Neural cell (in vitro differentiated cells): ENCODE data around the gene MSI2. TPM values are rescaled to one million over a fixed set of nuclear protein-coding genes. Genes with fewer than 3 reads are reported as not detected.

Experiments
- H2AFZ ChIP-seq: fragments of 200-600, 300-800 bp; sonication (generic), shearing (Covaris generic); 2 replicates; pipeline ENCODE4 v1.6.0; 2014; ENCODE audit warnings: low read depth, mild to moderate bottlenecking, antibody characterized with exemption, low read length, moderate library complexity
- H3F3A ChIP-seq: fragments of 200-600 bp; shearing (Covaris generic); 2 replicates; pipeline ENCODE4 v1.6.1; 2016; ENCODE audit warnings: mild to moderate bottlenecking, moderate library complexity, mixed read lengths, antibody characterized with exemption, low read length; ENCODE audit not compliant: insufficient read depth, poor library complexity, severe bottlenecking
- H3K27ac ChIP-seq: fragments of 200-600, 300-800 bp; sonication (generic), shearing (Covaris generic); 2 replicates; pipeline ENCODE4 v1.5.1; 2014; ENCODE audit warnings: mild to moderate bottlenecking, low read length, moderate library complexity
- H3K27me3 ChIP-seq: fragments of 300-800, 200-600 bp; sonication (generic), shearing (Covaris generic); 2 replicates; pipeline ENCODE4 v1.6.0; 2014; ENCODE audit warnings: mild to moderate bottlenecking, low read depth, low read length, moderate library complexity; ENCODE audit not compliant: insufficient read depth
- H3K36me3 ChIP-seq: fragments of 300-800, 200-600 bp; sonication (generic), shearing (Covaris generic); 2 replicates; pipeline ENCODE4 v1.5.1; 2014; ENCODE audit warnings: mild to moderate bottlenecking, antibody characterized with exemption, low read length, moderate library complexity; ENCODE audit not compliant: insufficient read depth
- H3K4me2 ChIP-seq: fragments of 300-800, 200-600 bp; sonication (generic), shearing (Covaris generic); 2 replicates; pipeline ENCODE4 v1.6.0; 2014; ENCODE audit warnings: mild to moderate bottlenecking, low read length
- H3K4me3 ChIP-seq: fragments of 300-800, 200-600 bp; sonication (generic), shearing (Covaris generic); 2 replicates; pipeline ENCODE4 v1.5.1; 2014; ENCODE audit warnings: mild to moderate bottlenecking, low read length, moderate library complexity
- H3K79me2 ChIP-seq: fragments of 200-600 bp; shearing (Covaris generic); replicated peaks from 2 replicates; pipeline ENCODE4 v1.6.0; 2014; ENCODE audit warnings: mild to moderate bottlenecking, low read length, moderate library complexity; ENCODE audit not compliant: insufficient read depth
- H3K9ac ChIP-seq: fragments of 300-800, 200-600 bp; sonication (generic), shearing (Covaris generic); 2 replicates; pipeline ENCODE4 v1.6.1; 2016; ENCODE audit warnings: mild to moderate bottlenecking, low read length, mixed read lengths
- H3K9me2 ChIP-seq: fragments of 200-600 bp; shearing (Covaris generic); 2 replicates; pipeline ENCODE4 v1.6.1; 2016; ENCODE audit warnings: mild to moderate bottlenecking, low read length, mixed read lengths; ENCODE audit not compliant: insufficient read depth
- H3K9me3 ChIP-seq: fragments of 200-600, 300-800 bp; sonication (generic), shearing (Covaris generic); 2 replicates; pipeline ENCODE4 v1.6.1; 2016; ENCODE audit warnings: mild to moderate bottlenecking, mixed run types, low read length, moderate library complexity, mixed read lengths
- H4K20me1 ChIP-seq: fragments of 200-600 bp; shearing (Covaris generic); 2 replicates; pipeline ENCODE4 v1.6.1; 2016; ENCODE audit warnings: mild to moderate bottlenecking, mixed run types; ENCODE audit not compliant: insufficient read depth
- EP300 ChIP-seq: fragments of 450-650 bp; conservative IDR thresholded peaks from 2 replicates; pipeline ENCODE4 v1.6.1; 2014; ENCODE audit warnings: antibody characterized with exemption, mild to moderate bottlenecking, moderate library complexity; ENCODE audit not compliant: poor library complexity, severe bottlenecking
- EZH2 ChIP-seq: fragments of 200-600, 300-800 bp; shearing (Covaris generic), sonication (generic); IDR thresholded peaks from 2 replicates; pipeline ENCODE4 v1.6.1; 2014; ENCODE audit warnings: antibody characterized with exemption, low read length, borderline replicate concordance, mild to moderate bottlenecking; ENCODE audit not compliant: insufficient read depth, poor library complexity, severe bottlenecking
- MXI1 ChIP-seq: fragments of 450-650 bp; conservative IDR thresholded peaks from 2 replicates; pipeline ENCODE4 v1.6.1; 2014; ENCODE audit warnings: antibody characterized with exemption, mild to moderate bottlenecking; ENCODE audit not compliant: poor library complexity, severe bottlenecking
- POLR2AphosphoS5 ChIP-seq: IDR thresholded peaks from 2 replicates; pipeline ENCODE4 v1.6.1; 2012
- RAD21 ChIP-seq: fragments of 450-650 bp; conservative IDR thresholded peaks from 2 replicates; pipeline ENCODE4 v1.6.1; 2014; ENCODE audit warnings: antibody characterized with exemption, mild to moderate bottlenecking, moderate library complexity
- REST ChIP-seq: IDR thresholded peaks from 2 replicates; pipeline ENCODE4 v1.6.1; 2012; ENCODE audit warnings: borderline replicate concordance
- SMC3 ChIP-seq: fragments of 450-650 bp; conservative IDR thresholded peaks from 2 replicates; pipeline ENCODE4 v1.6.1; 2014; ENCODE audit warnings: antibody characterized with exemption, mild to moderate bottlenecking, moderate library complexity; ENCODE audit not compliant: poor library complexity
- TAF1 ChIP-seq: IDR thresholded peaks from 2 replicates; pipeline ENCODE4 v1.6.1; 2012; ENCODE audit warnings: low read depth
- polyA plus RNA-seq: library from polyadenylated mRNA; depleted of rRNA; stranded (reverse); fragments of >200 nt; gene quantifications from 2 replicates; pipeline ENCODE4 v1.2.3, GENCODE V29; 2014
- TF ChIP-seq, protein P1 (sequence below): fragments of 450-650 bp; IDR thresholded peaks from 2 replicates; pipeline ENCODE4 v1.5.1; 2014; ENCODE audit warnings: antibody characterized with exemption, mild to moderate bottlenecking, moderate library complexity; ENCODE audit not compliant: poor library complexity, severe bottlenecking

MSI2 gene
- polyA plus RNA-seq, 1 donor from 2014 or later, result 61.4 TPM

GRCh38 chr17:57264250-57264649, 7.9 kb downstream of the MSI2 start:
- H3K36me3 ChIP-seq, result peaks cover 24% of the 10 kb centered on the region
- H3K4me3 ChIP-seq, result peak overlapping the region; percentile 9
- no peak overlapping the region for H3K27ac ChIP-seq
- no peaks in the 10 kb centered on the region for H4K20me1 ChIP-seq
- no peaks in the 10 kb centered on the region for H3K9me2 ChIP-seq
- no peaks in the 10 kb centered on the region for H3F3A ChIP-seq
- H3K27me3 ChIP-seq, result no peaks in the 10 kb centered on the region
- H3K79me2 ChIP-seq, result peaks cover 95% of the 10 kb centered on the region
- H3K9ac ChIP-seq, result no peak overlapping the region
- H3K4me2 ChIP-seq, result no peak overlapping the region
- TF ChIP-seq RAD21 (no peak), SMC3 (no peak), POLR2AphosphoS5 (no peak), MXI1 (no peak), EZH2 (no peak)
- TF ChIP-seq, protein P1, sequence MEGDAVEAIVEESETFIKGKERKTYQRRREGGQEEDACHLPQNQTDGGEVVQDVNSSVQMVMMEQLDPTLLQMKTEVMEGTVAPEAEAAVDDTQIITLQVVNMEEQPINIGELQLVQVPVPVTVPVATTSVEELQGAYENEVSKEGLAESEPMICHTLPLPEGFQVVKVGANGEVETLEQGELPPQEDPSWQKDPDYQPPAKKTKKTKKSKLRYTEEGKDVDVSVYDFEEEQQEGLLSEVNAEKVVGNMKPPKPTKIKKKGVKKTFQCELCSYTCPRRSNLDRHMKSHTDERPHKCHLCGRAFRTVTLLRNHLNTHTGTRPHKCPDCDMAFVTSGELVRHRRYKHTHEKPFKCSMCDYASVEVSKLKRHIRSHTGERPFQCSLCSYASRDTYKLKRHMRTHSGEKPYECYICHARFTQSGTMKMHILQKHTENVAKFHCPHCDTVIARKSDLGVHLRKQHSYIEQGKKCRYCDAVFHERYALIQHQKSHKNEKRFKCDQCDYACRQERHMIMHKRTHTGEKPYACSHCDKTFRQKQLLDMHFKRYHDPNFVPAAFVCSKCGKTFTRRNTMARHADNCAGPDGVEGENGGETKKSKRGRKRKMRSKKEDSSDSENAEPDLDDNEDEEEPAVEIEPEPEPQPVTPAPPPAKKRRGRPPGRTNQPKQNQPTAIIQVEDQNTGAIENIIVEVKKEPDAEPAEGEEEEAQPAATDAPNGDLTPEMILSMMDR, result no peak
- no peak overlapping the region for H2AFZ ChIP-seq
- H3K9me3 ChIP-seq, result no peaks in the 10 kb centered on the region

GRCh38 chr17:57264776-57265175, 8.5 kb downstream of the MSI2 start:
- TF ChIP-seq EP300, result no peak
- no peak for TF ChIP-seq POLR2AphosphoS5
- TF ChIP-seq MXI1, result no peak
- TF ChIP-seq SMC3, result no peak
- no peak for TF ChIP-seq EZH2
- TF ChIP-seq RAD21, result no peak
- TF ChIP-seq, protein P1, result no peak
- TF ChIP-seq REST, result no peak
- no peak for TF ChIP-seq TAF1
- H2AFZ ChIP-seq, result no peak overlapping the region
- no peaks in the 10 kb centered on the region for H3K9me2 ChIP-seq
- no peaks in the 10 kb centered on the region for H3K9me3 ChIP-seq
- H3K36me3 ChIP-seq, result peaks cover 24% of the 10 kb centered on the region
- H3K9ac ChIP-seq, result no peak overlapping the region
- no peaks in the 10 kb centered on the region for H3K27me3 ChIP-seq
- H3K79me2 ChIP-seq, result peaks cover 91% of the 10 kb centered on the region
- no peaks in the 10 kb centered on the region for H3F3A ChIP-seq
- peak overlapping the region; percentile 9 for H3K4me3 ChIP-seq
- no peaks in the 10 kb centered on the region for H4K20me1 ChIP-seq
- H3K27ac ChIP-seq, result no peak overlapping the region
- H3K4me2 ChIP-seq, result no peak overlapping the region
